Keratinocyte (primary cell): ENCODE results near the gene DUSP14.

ENCODE experiments used
- EZH2 ChIP-seq: IDR thresholded peaks from one replicate; pipeline ENCODE4 v1.6.1; 2012; ENCODE audit warnings: inconsistent platforms, mild to moderate bottlenecking, low read length, moderate library complexity
- TF ChIP-seq, protein P1 (sequence below), 3 experiments: IDR thresholded peaks in 1 of 3; conservative IDR thresholded peaks in 1 of 3; optimal IDR thresholded peaks in 1 of 3; 2 replicates in 2 of 3; 3 replicates in 1 of 3; pipeline versions ENCODE3 to v1.5.1; 2011; ENCODE audit warnings: low read length in 3 of 3, mild to moderate bottlenecking in 3 of 3, moderate library complexity in 2 of 3, control low read depth in 1 of 3, inconsistent platforms in 1 of 3; ENCODE audit not compliant: insufficient read depth in 2 of 3; ENCODE audit errors: extremely low read depth in 1 of 3

DNA sequence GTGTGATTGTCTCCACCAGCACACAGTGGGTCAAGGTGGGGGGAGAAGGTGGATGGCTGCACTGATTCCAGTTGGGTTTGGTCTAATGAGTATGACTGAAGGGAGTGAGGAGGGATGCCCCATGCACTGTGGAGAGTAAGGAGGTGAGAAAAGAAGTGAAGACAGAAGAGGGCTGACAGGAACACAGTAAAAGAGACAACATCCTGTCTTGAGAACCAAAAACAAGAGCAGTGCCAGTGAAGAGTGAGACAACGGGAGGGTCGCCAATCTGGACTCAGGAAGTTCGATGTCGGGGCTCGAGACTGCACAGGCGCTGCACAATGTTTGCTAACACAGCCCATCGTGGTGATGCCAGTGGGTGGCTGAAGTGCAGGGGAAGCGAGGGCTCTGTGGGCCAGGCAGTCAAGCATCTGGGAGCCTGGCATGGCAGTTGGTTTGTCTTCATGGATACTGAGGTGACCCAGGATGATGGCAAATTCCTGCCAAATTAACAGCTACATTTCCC lies 34.1 kb downstream of the DUSP14 start:
- TF ChIP-seq, protein P1, sequence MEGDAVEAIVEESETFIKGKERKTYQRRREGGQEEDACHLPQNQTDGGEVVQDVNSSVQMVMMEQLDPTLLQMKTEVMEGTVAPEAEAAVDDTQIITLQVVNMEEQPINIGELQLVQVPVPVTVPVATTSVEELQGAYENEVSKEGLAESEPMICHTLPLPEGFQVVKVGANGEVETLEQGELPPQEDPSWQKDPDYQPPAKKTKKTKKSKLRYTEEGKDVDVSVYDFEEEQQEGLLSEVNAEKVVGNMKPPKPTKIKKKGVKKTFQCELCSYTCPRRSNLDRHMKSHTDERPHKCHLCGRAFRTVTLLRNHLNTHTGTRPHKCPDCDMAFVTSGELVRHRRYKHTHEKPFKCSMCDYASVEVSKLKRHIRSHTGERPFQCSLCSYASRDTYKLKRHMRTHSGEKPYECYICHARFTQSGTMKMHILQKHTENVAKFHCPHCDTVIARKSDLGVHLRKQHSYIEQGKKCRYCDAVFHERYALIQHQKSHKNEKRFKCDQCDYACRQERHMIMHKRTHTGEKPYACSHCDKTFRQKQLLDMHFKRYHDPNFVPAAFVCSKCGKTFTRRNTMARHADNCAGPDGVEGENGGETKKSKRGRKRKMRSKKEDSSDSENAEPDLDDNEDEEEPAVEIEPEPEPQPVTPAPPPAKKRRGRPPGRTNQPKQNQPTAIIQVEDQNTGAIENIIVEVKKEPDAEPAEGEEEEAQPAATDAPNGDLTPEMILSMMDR (optimal IDR thresholded peaks at IDR 0.05 in 1 of 3, IDR thresholded peaks at IDR 0.05 in 1 of 3, conservative IDR thresholded peaks at IDR 0.05 in 1 of 3; ENCODE audit: extremely low read depth in 1 of 3, insufficient read depth in 2 of 3, low read length in 3 of 3): no peak
- no peak for TF ChIP-seq EZH2
